ENCODE results near the gene OXGR1. TPM values are rescaled to one million over a fixed set of nuclear protein-coding genes. Genes with fewer than 3 reads are reported as not detected.
A peak's percentile ranks its signal among the peaks of the same experiment; 100 is the strongest.

OXGR1 gene
- not detected for total RNA-seq
- polyA plus RNA-seq = not detected

- intact Hi-C loops (cut with micrococcal nuclease) = no loop called here
- Mint-ChIP-seq H3K27ac (no peak within 1 kb of the TSS), H3K36me3 (no peaks in the 10 kb centered on the region), H3K4me1 (peaks cover 6 to 12% (median 7%) of the 10 kb centered on the region in 4 donors), H3K9me3 (peaks cover 0 to 5% (median 1%) of the 10 kb centered on the region in 8 donors), H3K27me3 (peaks cover 31 to 34% of the 10 kb centered on the region in 2 donors), H3K4me3 (peak within 1 kb of the TSS in 4 of 8 donors; percentile 20 to 62 (median 41))
- no peaks in the 10 kb centered on the region for H3K9me3 ChIP-seq (ENCODE audit: control insufficient read depth in 1 of 2, low read length in 2 of 2)
- H3K4me1 ChIP-seq (ENCODE audit: insufficient read depth, low read length) = no peaks in the 10 kb centered on the region
- no peak within 1 kb of the TSS for H3K27ac ChIP-seq (ENCODE audit: low read depth, low read length)
- no peak within 1 kb of the TSS for H3K4me3 ChIP-seq (ENCODE audit: low read length in 2 of 2)
- DNase-seq = no peak
- H3K36me3 ChIP-seq (ENCODE audit: insufficient read depth, low read length) = no peaks in the 10 kb centered on the region
- no peaks in the 10 kb centered on the region for H3K27me3 ChIP-seq (ENCODE audit: insufficient read depth, low read length)
- CTCF ChIA-PET (ENCODE audit: partially characterized antibody) = no interaction called here
- POLR2A ChIA-PET (ENCODE audit: partially characterized antibody) = no interaction called here
Measured at GRCh38 chr13:96994017-96994857, at the start of gene OXGR1. TSS of gene OXGR1 (minus strand) at chr13:96994476. CDS start at chr13:96987759, 6,717 bp downstream.

- Histone ChIP-seq H3K9me3 (ENCODE audit: control insufficient read depth in 1 of 2, low read length in 2 of 2) (no peaks in the 10 kb centered on the region), H3K27me3 (ENCODE audit: insufficient read depth, low read length) (no peaks in the 10 kb centered on the region), H3K27ac (ENCODE audit: low read depth, low read length) (no peak overlapping the region), H3K36me3 (ENCODE audit: insufficient read depth, low read length) (no peaks in the 10 kb centered on the region), H3K4me1 (ENCODE audit: insufficient read depth, low read length) (no peaks in the 10 kb centered on the region), H3K4me3 (ENCODE audit: low read length in 2 of 2) (no peak overlapping the region)
- ChIA-PET CTCF (ENCODE audit: partially characterized antibody) (no interaction called here), POLR2A (ENCODE audit: partially characterized antibody) (no interaction called here)
- Mint-ChIP-seq H3K4me3 (no peak overlapping the region), H3K36me3 (no peaks in the 10 kb centered on the region), H3K4me1 (no peaks in the 10 kb centered on the region), H3K27ac (no peak overlapping the region), H3K27me3 (peaks cover 4 to 9% of the 10 kb centered on the region in 2 donors), H3K9me3 (peaks cover 0 to 4% (median 0%) of the 10 kb centered on the region in 8 donors)
- intact Hi-C loops (cut with micrococcal nuclease) = no loop called here
- DNase-seq = no peak
Measured at GRCh38 chr13:97043302-97043701, 49.0 kb upstream of the OXGR1 start.

GRCh38 chr13:97030705-97031452, 36.6 kb upstream of the OXGR1 start:
- intact Hi-C loops (cut with micrococcal nuclease) = no loop called here
- Histone ChIP-seq H3K4me1 (ENCODE audit: insufficient read depth, low read length) (no peaks in the 10 kb centered on the region), H3K9me3 (ENCODE audit: control insufficient read depth in 1 of 2, low read length in 2 of 2) (no peaks in the 10 kb centered on the region), H3K4me3 (ENCODE audit: low read length in 2 of 2) (no peak overlapping the region), H3K27me3 (ENCODE audit: insufficient read depth, low read length) (no peaks in the 10 kb centered on the region), H3K36me3 (ENCODE audit: insufficient read depth, low read length) (no peaks in the 10 kb centered on the region), H3K27ac (ENCODE audit: low read depth, low read length) (no peak overlapping the region)
- H3K27ac Mint-ChIP-seq = no peak overlapping the region
- peaks cover 0 to 13% (median 6%) of the 10 kb centered on the region in 8 donors for H3K9me3 Mint-ChIP-seq
- H3K4me1 Mint-ChIP-seq = peaks cover 0 to 14% (median 4%) of the 10 kb centered on the region in 4 donors
- no peak overlapping the region for H3K4me3 Mint-ChIP-seq
- peaks cover 9 to 16% of the 10 kb centered on the region in 2 donors for H3K27me3 Mint-ChIP-seq
- no peak for DNase-seq
- H3K36me3 Mint-ChIP-seq = no peaks in the 10 kb centered on the region
- CTCF ChIA-PET (ENCODE audit: partially characterized antibody) = no interaction called here
- POLR2A ChIA-PET (ENCODE audit: partially characterized antibody) = no interaction called here

- ChIA-PET POLR2A (ENCODE audit: partially characterized antibody) (no interaction called here), CTCF (ENCODE audit: partially characterized antibody) (interaction anchor here (0.9 to 1.4 kb wide), 2 partner anchors 11 to 20 kb away, joined by 3 to 10 read pairs; no protein-coding TSS in a partner anchor)
- no peak overlapping the region for H3K4me3 Mint-ChIP-seq
- Histone ChIP-seq H3K36me3 (ENCODE audit: insufficient read depth, low read length) (no peaks in the 10 kb centered on the region), H3K4me1 (ENCODE audit: insufficient read depth, low read length) (no peaks in the 10 kb centered on the region), H3K4me3 (ENCODE audit: low read length in 2 of 2) (no peak overlapping the region), H3K9me3 (ENCODE audit: control insufficient read depth in 1 of 2, low read length in 2 of 2) (no peaks in the 10 kb centered on the region), H3K27ac (ENCODE audit: low read depth, low read length) (no peak overlapping the region), H3K27me3 (ENCODE audit: insufficient read depth, low read length) (no peaks in the 10 kb centered on the region)
- peak in 4 of 5 donors; percentile 18 to 30 (median 24) for DNase-seq
- H3K9me3 Mint-ChIP-seq = peaks cover 0 to 13% (median 0%) of the 10 kb centered on the region in 8 donors
- H3K36me3 Mint-ChIP-seq = no peaks in the 10 kb centered on the region
- intact Hi-C loops (cut with micrococcal nuclease) = no loop called here
- H3K4me1 Mint-ChIP-seq = peaks cover 0 to 14% (median 4%) of the 10 kb centered on the region in 4 donors
- H3K27ac Mint-ChIP-seq = no peak overlapping the region
- H3K27me3 Mint-ChIP-seq = peaks cover 19 to 24% of the 10 kb centered on the region in 2 donors
Measured at GRCh38 chr13:97028441-97029299, 34.4 kb upstream of the OXGR1 start.

- ChIA-PET POLR2A (ENCODE audit: partially characterized antibody) (no interaction called here), CTCF (ENCODE audit: partially characterized antibody) (interaction anchor here (1.5 kb wide), 1 partner anchor 10 kb away, joined by 3 read pairs; no protein-coding TSS in a partner anchor)
- Mint-ChIP-seq H3K9me3 (peaks cover 0 to 10% (median 0%) of the 10 kb centered on the region in 8 donors), H3K36me3 (no peaks in the 10 kb centered on the region), H3K27ac (no peak overlapping the region), H3K4me1 (peaks cover 0 to 14% (median 4%) of the 10 kb centered on the region in 4 donors), H3K4me3 (peak overlapping the region in 1 of 8 donors; percentile 62), H3K27me3 (peaks cover 21 to 31% of the 10 kb centered on the region in 2 donors)
- no peak for DNase-seq
- H3K9me3 ChIP-seq (ENCODE audit: control insufficient read depth in 1 of 2, low read length in 2 of 2) = no peaks in the 10 kb centered on the region
- no peaks in the 10 kb centered on the region for H3K27me3 ChIP-seq (ENCODE audit: insufficient read depth, low read length)
- intact Hi-C loops (cut with micrococcal nuclease) = no loop called here
- no peak overlapping the region for H3K27ac ChIP-seq (ENCODE audit: low read depth, low read length)
- no peak overlapping the region for H3K4me3 ChIP-seq (ENCODE audit: low read length in 2 of 2)
- H3K4me1 ChIP-seq (ENCODE audit: insufficient read depth, low read length) = no peaks in the 10 kb centered on the region
- no peaks in the 10 kb centered on the region for H3K36me3 ChIP-seq (ENCODE audit: insufficient read depth, low read length)
Measured at GRCh38 chr13:97027162-97027554, 32.9 kb upstream of the OXGR1 start.

GRCh38 chr13:97026531-97027161, 32.4 kb upstream of the OXGR1 start:
- peaks cover 0 to 10% (median 0%) of the 10 kb centered on the region in 8 donors for H3K9me3 Mint-ChIP-seq
- H3K9me3 ChIP-seq (ENCODE audit: control insufficient read depth in 1 of 2, low read length in 2 of 2) = no peaks in the 10 kb centered on the region
- H3K27me3 ChIP-seq (ENCODE audit: insufficient read depth, low read length) = no peaks in the 10 kb centered on the region
- no peaks in the 10 kb centered on the region for H3K36me3 Mint-ChIP-seq
- ChIA-PET POLR2A (ENCODE audit: partially characterized antibody) (no interaction called here), CTCF (ENCODE audit: partially characterized antibody) (interaction anchor here (1.5 kb wide), 1 partner anchor 10 kb away, joined by 3 read pairs; no protein-coding TSS in a partner anchor)
- no peaks in the 10 kb centered on the region for H3K36me3 ChIP-seq (ENCODE audit: insufficient read depth, low read length)
- H3K4me3 ChIP-seq (ENCODE audit: low read length in 2 of 2) = no peak overlapping the region
- no peak overlapping the region for H3K27ac ChIP-seq (ENCODE audit: low read depth, low read length)
- no peak overlapping the region for H3K27ac Mint-ChIP-seq
- H3K27me3 Mint-ChIP-seq = peaks cover 21 to 31% of the 10 kb centered on the region in 2 donors
- no peaks in the 10 kb centered on the region for H3K4me1 ChIP-seq (ENCODE audit: insufficient read depth, low read length)
- no peak for DNase-seq
- intact Hi-C loops (cut with micrococcal nuclease) = no loop called here
- H3K4me1 Mint-ChIP-seq = peaks cover 0 to 14% (median 4%) of the 10 kb centered on the region in 4 donors
- H3K4me3 Mint-ChIP-seq = peak overlapping the region in 1 of 8 donors; percentile 62
